Osteoblast (primary cell): ENCODE measurements around the gene RUNX2. TPM values are rescaled to one million over a fixed set of nuclear protein-coding genes. Genes with fewer than 3 reads are reported as not detected.
A peak's percentile ranks its signal among the peaks of the same experiment; 100 is the strongest.

Source experiments
- DNase-seq: peaks from one replicate; pipeline ENCODE4 v3.0.0; 2011; ENCODE audit warnings: low spot score, mixed read lengths; ENCODE audit not compliant: insufficient read length; ENCODE audit errors: missing footprints
- H2AFZ ChIP-seq: 2 replicates; pipeline ENCODE4 v1.6.0; 2011; ENCODE audit warnings: mild to moderate bottlenecking, low read length
- H3K27ac ChIP-seq: 2 replicates; pipeline ENCODE4 v1.5.1; 2011; ENCODE audit warnings: mild to moderate bottlenecking, low read depth, low read length, moderate library complexity
- H3K27me3 ChIP-seq: 2 replicates; pipeline ENCODE4 v1.6.0; 2012; ENCODE audit warnings: mild to moderate bottlenecking, control low read depth, inconsistent platforms, low read length, moderate library complexity; ENCODE audit not compliant: insufficient read depth
- H3K36me3 ChIP-seq: 2 replicates; pipeline ENCODE4 v1.5.1; 2011; ENCODE audit warnings: mild to moderate bottlenecking, low read length, control low read depth, moderate library complexity; ENCODE audit not compliant: insufficient read depth
- H3K4me1 ChIP-seq: 2 replicates; pipeline ENCODE4 v1.5.1; 2011; ENCODE audit warnings: mild to moderate bottlenecking, low read length, control low read depth, moderate library complexity; ENCODE audit not compliant: insufficient read depth
- H3K4me2 ChIP-seq: 2 replicates; pipeline ENCODE4 v1.6.0; 2011; ENCODE audit warnings: mild to moderate bottlenecking, low read length; ENCODE audit not compliant: insufficient read depth
- H3K4me3 ChIP-seq: fragments of 200-600 bp; sonication (generic); 3 replicates; pipeline ENCODE4 v1.5.1; 2012; ENCODE audit warnings: mild to moderate bottlenecking, low read length, inconsistent platforms; ENCODE audit not compliant: insufficient read depth
- H3K79me2 ChIP-seq: 2 replicates; pipeline ENCODE4 v1.6.0; 2012; ENCODE audit warnings: mild to moderate bottlenecking, low read length, control low read depth, inconsistent platforms; ENCODE audit not compliant: insufficient read depth
- H3K9me3 ChIP-seq: 2 replicates; pipeline ENCODE4 v1.5.1; 2011; ENCODE audit warnings: low read depth, low read length, control low read depth
- H4K20me1 ChIP-seq: 2 replicates; pipeline ENCODE4 v1.6.0; 2012; ENCODE audit warnings: mild to moderate bottlenecking, low read length, control low read depth; ENCODE audit not compliant: insufficient read depth
- total RNA-seq: library from RNA; depleted of rRNA; stranded (reverse); fragments of >200 nt; gene quantifications from 2 replicates; pipeline ENCODE4 v1.2.3, GENCODE V29; 2012
- TF ChIP-seq, protein P1 (sequence below): IDR thresholded peaks from 2 replicates; pipeline ENCODE4 v1.5.1; 2011; ENCODE audit warnings: mild to moderate bottlenecking, low read depth, low read length, moderate library complexity; ENCODE audit errors: extremely low read depth

The RUNX2 gene
- total RNA-seq, 1 donor = 30.0 TPM

- Histone ChIP-seq H4K20me1 (no peaks in the 10 kb centered on the region), H3K4me3 (peak overlapping the region; percentile 92), H3K27ac (peak overlapping the region; percentile 90), H3K36me3 (no peaks in the 10 kb centered on the region), H3K4me1 (peaks cover 57% of the 10 kb centered on the region), H3K27me3 (no peaks in the 10 kb centered on the region), H3K4me2 (peak overlapping the region; percentile 97), H3K79me2 (peaks cover 87% of the 10 kb centered on the region), H3K9me3 (no peaks in the 10 kb centered on the region), H2AFZ (peak overlapping the region; percentile 77)
- peak; percentile 89 for DNase-seq
- TF ChIP-seq, protein P1, sequence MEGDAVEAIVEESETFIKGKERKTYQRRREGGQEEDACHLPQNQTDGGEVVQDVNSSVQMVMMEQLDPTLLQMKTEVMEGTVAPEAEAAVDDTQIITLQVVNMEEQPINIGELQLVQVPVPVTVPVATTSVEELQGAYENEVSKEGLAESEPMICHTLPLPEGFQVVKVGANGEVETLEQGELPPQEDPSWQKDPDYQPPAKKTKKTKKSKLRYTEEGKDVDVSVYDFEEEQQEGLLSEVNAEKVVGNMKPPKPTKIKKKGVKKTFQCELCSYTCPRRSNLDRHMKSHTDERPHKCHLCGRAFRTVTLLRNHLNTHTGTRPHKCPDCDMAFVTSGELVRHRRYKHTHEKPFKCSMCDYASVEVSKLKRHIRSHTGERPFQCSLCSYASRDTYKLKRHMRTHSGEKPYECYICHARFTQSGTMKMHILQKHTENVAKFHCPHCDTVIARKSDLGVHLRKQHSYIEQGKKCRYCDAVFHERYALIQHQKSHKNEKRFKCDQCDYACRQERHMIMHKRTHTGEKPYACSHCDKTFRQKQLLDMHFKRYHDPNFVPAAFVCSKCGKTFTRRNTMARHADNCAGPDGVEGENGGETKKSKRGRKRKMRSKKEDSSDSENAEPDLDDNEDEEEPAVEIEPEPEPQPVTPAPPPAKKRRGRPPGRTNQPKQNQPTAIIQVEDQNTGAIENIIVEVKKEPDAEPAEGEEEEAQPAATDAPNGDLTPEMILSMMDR = no peak
Measured at GRCh38 chr6:45423111-45423823, 95.1 kb downstream of the RUNX2 start.

- Histone ChIP-seq H3K9me3 (no peaks in the 10 kb centered on the region), H3K4me1 (peaks cover 51% of the 10 kb centered on the region), H3K4me2 (peak overlapping the region; percentile 97), H2AFZ (peak overlapping the region; percentile 72), H3K27me3 (no peaks in the 10 kb centered on the region), H4K20me1 (no peaks in the 10 kb centered on the region), H3K36me3 (no peaks in the 10 kb centered on the region), H3K27ac (peak overlapping the region; percentile 90), H3K79me2 (peaks cover 87% of the 10 kb centered on the region), H3K4me3 (peak overlapping the region; percentile 92)
- peak; percentile 84 for DNase-seq
- TF ChIP-seq, protein P1 = no peak
Measured at GRCh38 chr6:45423824-45424450, 95.8 kb downstream of the RUNX2 start.

DNA sequence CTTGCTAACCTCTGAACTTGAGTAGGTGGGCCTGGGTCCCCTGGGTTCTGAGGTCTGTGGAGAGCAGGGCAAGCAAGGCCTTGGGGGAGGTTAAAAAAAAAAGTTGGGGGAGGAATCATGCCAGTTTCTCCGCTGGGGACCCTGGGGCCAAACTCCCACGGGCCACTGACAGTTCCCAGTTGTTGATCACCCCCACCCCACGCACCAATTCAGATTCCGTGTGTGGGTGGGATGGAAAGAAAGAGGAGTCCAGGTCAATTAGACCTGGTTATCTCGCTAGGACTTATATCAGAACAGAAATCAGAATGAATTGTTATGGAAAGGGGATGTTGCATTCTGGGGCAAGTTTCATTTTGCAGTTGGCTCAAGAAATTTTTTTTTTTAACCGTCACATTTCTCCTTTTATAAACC is 96.3 kb downstream of the RUNX2 start:
- peak; percentile 87 for DNase-seq
- TF ChIP-seq, protein P1 = no peak
- Histone ChIP-seq H3K4me2 (peak overlapping the region; percentile 97), H3K4me3 (peak overlapping the region; percentile 92), H3K27ac (peak overlapping the region; percentile 90), H3K9me3 (no peaks in the 10 kb centered on the region), H4K20me1 (no peaks in the 10 kb centered on the region), H3K79me2 (peaks cover 88% of the 10 kb centered on the region), H3K4me1 (peaks cover 51% of the 10 kb centered on the region), H3K36me3 (no peaks in the 10 kb centered on the region), H2AFZ (peak overlapping the region; percentile 72), H3K27me3 (no peaks in the 10 kb centered on the region)

- H3K9me3 ChIP-seq = no peaks in the 10 kb centered on the region
- peaks cover under 1% of the 10 kb centered on the region for H3K36me3 ChIP-seq
- DNase-seq = no peak
- H3K27ac ChIP-seq = peak overlapping the region; percentile 90
- peaks cover 88% of the 10 kb centered on the region for H3K79me2 ChIP-seq
- TF ChIP-seq, protein P1 = no peak
- peaks cover 47% of the 10 kb centered on the region for H3K4me1 ChIP-seq
- peak overlapping the region; percentile 97 for H3K4me2 ChIP-seq
- H3K27me3 ChIP-seq = no peaks in the 10 kb centered on the region
- no peaks in the 10 kb centered on the region for H4K20me1 ChIP-seq
- peak overlapping the region; percentile 27 for H2AFZ ChIP-seq
- H3K4me3 ChIP-seq = peak overlapping the region; percentile 54
Measured at GRCh38 chr6:45426251-45426650, 98.1 kb downstream of the RUNX2 start.
